Amniotic stem cell (primary cell): ENCODE data around the gene CTRB1.
"Not testable (repeated sequence)": the region's sequence is repeated elsewhere in the genome, so short reads cannot be mapped to it uniquely, and the experiment has no call there.

ENCODE experiments used
- DNase-seq: peaks from one replicate; lab custom pipeline; 2025; lab: John Stamatoyannopoulos, UW

The CTRB1 gene

GRCh38 chr16:75256696-75257343, 38.0 kb downstream of the CTRB1 start:
- DNase-seq: no peak

GRCh38 chr16:75257886-75258806, 39.4 kb downstream of the CTRB1 start:
- no peak for DNase-seq

GRCh38 chr16:75258807-75259141, 40.0 kb downstream of the CTRB1 start:
- no peak for DNase-seq

- DNase-seq: no peak
These were observed 42.2 kb downstream of the CTRB1 start for GRCh38 chr16:75260851-75261589.

- DNase-seq: no peak
These were observed 42.8 kb downstream of the CTRB1 start for GRCh38 chr16:75261590-75262078.

- DNase-seq: no peak
These were observed 43.5 kb downstream of the CTRB1 start for GRCh38 chr16:75262104-75262799.

- no peak for DNase-seq
These were observed 44.0 kb downstream of the CTRB1 start for GRCh38 chr16:75262800-75263127.

GRCh38 chr16:75263291-75263962, 44.6 kb downstream of the CTRB1 start:
- no peak for DNase-seq

- no peak for DNase-seq
These were observed 45.2 kb downstream of the CTRB1 start for GRCh38 chr16:75263963-75264445.

GRCh38 chr16:75264457-75264998, 45.7 kb downstream of the CTRB1 start:
- DNase-seq: no peak

- DNase-seq: no peak
These were observed 46.5 kb downstream of the CTRB1 start for GRCh38 chr16:75264999-75265910.

- DNase-seq: no peak
These were observed 47.3 kb downstream of the CTRB1 start for GRCh38 chr16:75265911-75266701.

GRCh38 chr16:75266738-75267630, 48.2 kb downstream of the CTRB1 start:
- DNase-seq: no peak

GRCh38 chr16:75267631-75268264, 49.0 kb downstream of the CTRB1 start:
- peak; percentile 36 for DNase-seq

GRCh38 chr16:75269358-75269757, 50.6 kb downstream of the CTRB1 start:
- not testable (repeated sequence) for DNase-seq

GRCh38 chr16:75271441-75272096, 52.8 kb downstream of the CTRB1 start:
- no peak for DNase-seq

GRCh38 chr16:75272097-75272551, 53.3 kb downstream of the CTRB1 start:
- DNase-seq: no peak
